OCI-LY7 (cell line): ENCODE data around the gene CLSTN2. TPM values are rescaled to one million over a fixed set of nuclear protein-coding genes. Genes with fewer than 3 reads are reported as not detected.

ENCODE experiments used
- BruUV-seq: library from RNA; stranded (reverse); fragments of 400-500 nt; replicated peaks from 2 replicates; lab custom pipeline; 2021; lab: Mats Ljungman, UMichigan
- CTCF ChIA-PET: fragments of 300-600 bp; sonication (Branson Sonifier 250); formaldehyde crosslinking; loops from one replicate; lab custom pipeline; 2022; ENCODE audit warnings: antibody characterized with exemption; ENCODE audit not compliant: unreplicated experiment; lab: Charles Lee
- POLR2A ChIA-PET: fragments of 300-600 bp; sonication (Branson Sonifier 250); formaldehyde crosslinking; loops from one replicate; lab custom pipeline; 2022; ENCODE audit warnings: antibody characterized with exemption; lab: Charles Lee
- DNase-seq: peaks from one replicate; pipeline ENCODE4 v3.0.0-alpha.2; 2015; ENCODE audit warnings: low spot score
- H2AFZ ChIP-seq: fragments of 200-600 bp; sonication (generic), shearing (Covaris generic); 2 replicates; pipeline ENCODE4 v1.6.1; 2014; ENCODE audit warnings: mild to moderate bottlenecking, antibody characterized with exemption, low read length, moderate library complexity
- H3K27ac ChIP-seq: fragments of 200-600 bp; sonication (generic); 2 replicates; pipeline ENCODE4 v1.5.1; 2014; ENCODE audit warnings: mixed run types, low read depth, mild to moderate bottlenecking, moderate library complexity, low read length, inconsistent platforms; ENCODE audit not compliant: poor library complexity, severe bottlenecking
- H3K36me3 ChIP-seq: fragments of 200-600 bp; sonication (generic); 2 replicates; pipeline ENCODE4 v1.6.1; 2014; ENCODE audit warnings: mild to moderate bottlenecking, antibody characterized with exemption, low read length, moderate library complexity, mixed read lengths; ENCODE audit not compliant: insufficient read depth
- H3K4me1 ChIP-seq: fragments of 200-600 bp; sonication (generic); 2 replicates; pipeline ENCODE4 v1.5.1; 2014; ENCODE audit warnings: mild to moderate bottlenecking, low read length; ENCODE audit not compliant: insufficient read depth, poor library complexity, severe bottlenecking
- H3K4me2 ChIP-seq: fragments of 200-600 bp; sonication (generic); 2 replicates; pipeline ENCODE4 v1.6.1; 2014; ENCODE audit warnings: mild to moderate bottlenecking, low read length
- H3K4me3 ChIP-seq: fragments of 200-600 bp; sonication (generic); 2 replicates; pipeline ENCODE4 v1.5.1; 2014; ENCODE audit warnings: mild to moderate bottlenecking, low read depth, low read length; ENCODE audit not compliant: poor library complexity, severe bottlenecking
- H3K79me2 ChIP-seq: fragments of 200-600 bp; sonication (generic); 2 replicates; pipeline ENCODE4 v1.6.1; 2016; ENCODE audit warnings: low read depth, mild to moderate bottlenecking, low read length, moderate library complexity, mixed read lengths; ENCODE audit not compliant: insufficient read depth
- H3K9me2 ChIP-seq: fragments of 200-600 bp; sonication (generic); 2 replicates; pipeline ENCODE4 v1.6.1; 2016; ENCODE audit warnings: mild to moderate bottlenecking, low read length, mixed read lengths; ENCODE audit not compliant: insufficient read depth
- H3K9me3 ChIP-seq: fragments of 200-600 bp; sonication (generic); 2 replicates; pipeline ENCODE4 v1.6.1; 2014; ENCODE audit warnings: mild to moderate bottlenecking, mixed run types, low read length, mixed read lengths
- H4K20me1 ChIP-seq: fragments of 200-600 bp; sonication (generic); 2 replicates; pipeline ENCODE4 v1.6.1; 2014; ENCODE audit warnings: mild to moderate bottlenecking, antibody characterized with exemption, low read length, moderate library complexity, mixed read lengths; ENCODE audit not compliant: insufficient read depth
- EZH2phosphoT487 ChIP-seq: fragments of 200-600 bp; sonication (generic); IDR thresholded peaks from 2 replicates; pipeline ENCODE4 v1.6.1; 2018; ENCODE audit warnings: low read depth, borderline replicate concordance, mild to moderate bottlenecking, mixed run types, antibody characterized with exemption, low read length, moderate library complexity, mixed read lengths
- intact Hi-C: fragments of 100-400 bp; cut with micrococcal nuclease; formaldehyde crosslinking; loops from one replicate; pipeline ENCODE4 v1.10.0; 2022; ENCODE audit not compliant: unreplicated experiment
- total RNA-seq, 2 experiments: library from RNA; depleted of rRNA in 1 of 2; stranded (reverse); fragments of >200 nt in 1 of 2; shearing (Covaris generic) in 1 of 2; gene quantifications; 2 replicates each; pipeline ENCODE4 v1.2.3, GENCODE V29; 2014 to 2022
- TF ChIP-seq, protein P1 (sequence below): fragments of 200-600 bp; sonication (generic); conservative IDR thresholded peaks from 2 replicates; pipeline ENCODE4 v1.5.1; 2014; ENCODE audit warnings: mild to moderate bottlenecking, antibody characterized with exemption, low read length, moderate library complexity, mixed read lengths

CLSTN2 gene
- total RNA-seq, 2 experiments from 2014 or later, result not detected

- Histone ChIP-seq H3K9me3 (no peaks in the 10 kb centered on the region), H3K27ac (no peak overlapping the region), H4K20me1 (no peaks in the 10 kb centered on the region), H3K9me2 (no peaks in the 10 kb centered on the region), H3K4me1 (no peaks in the 10 kb centered on the region), H3K36me3 (no peaks in the 10 kb centered on the region), H2AFZ (no peak overlapping the region), H3K4me2 (no peak overlapping the region), H3K79me2 (no peaks in the 10 kb centered on the region), H3K4me3 (no peak overlapping the region)
- ChIA-PET POLR2A (no interaction called here), CTCF (no interaction called here)
- BruUV-seq, result no TSS peak
- no peak for DNase-seq
- intact Hi-C loops, result no loop called here
- TF ChIP-seq, protein P1, sequence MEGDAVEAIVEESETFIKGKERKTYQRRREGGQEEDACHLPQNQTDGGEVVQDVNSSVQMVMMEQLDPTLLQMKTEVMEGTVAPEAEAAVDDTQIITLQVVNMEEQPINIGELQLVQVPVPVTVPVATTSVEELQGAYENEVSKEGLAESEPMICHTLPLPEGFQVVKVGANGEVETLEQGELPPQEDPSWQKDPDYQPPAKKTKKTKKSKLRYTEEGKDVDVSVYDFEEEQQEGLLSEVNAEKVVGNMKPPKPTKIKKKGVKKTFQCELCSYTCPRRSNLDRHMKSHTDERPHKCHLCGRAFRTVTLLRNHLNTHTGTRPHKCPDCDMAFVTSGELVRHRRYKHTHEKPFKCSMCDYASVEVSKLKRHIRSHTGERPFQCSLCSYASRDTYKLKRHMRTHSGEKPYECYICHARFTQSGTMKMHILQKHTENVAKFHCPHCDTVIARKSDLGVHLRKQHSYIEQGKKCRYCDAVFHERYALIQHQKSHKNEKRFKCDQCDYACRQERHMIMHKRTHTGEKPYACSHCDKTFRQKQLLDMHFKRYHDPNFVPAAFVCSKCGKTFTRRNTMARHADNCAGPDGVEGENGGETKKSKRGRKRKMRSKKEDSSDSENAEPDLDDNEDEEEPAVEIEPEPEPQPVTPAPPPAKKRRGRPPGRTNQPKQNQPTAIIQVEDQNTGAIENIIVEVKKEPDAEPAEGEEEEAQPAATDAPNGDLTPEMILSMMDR, result no peak
- TF ChIP-seq EZH2phosphoT487, result no peak
Measured at GRCh38 chr3:140010391-140010790, 75.4 kb downstream of the CLSTN2 start.

- TF ChIP-seq EZH2phosphoT487, result no peak
- no peak for DNase-seq
- H3K36me3 ChIP-seq, result no peaks in the 10 kb centered on the region
- no peaks in the 10 kb centered on the region for H3K9me2 ChIP-seq
- CTCF ChIA-PET, result no interaction called here
- no peak overlapping the region for H3K4me3 ChIP-seq
- H3K9me3 ChIP-seq, result no peaks in the 10 kb centered on the region
- no TSS peak for BruUV-seq
- no peak overlapping the region for H3K4me2 ChIP-seq
- intact Hi-C loops, result no loop called here
- no peaks in the 10 kb centered on the region for H3K79me2 ChIP-seq
- H3K27ac ChIP-seq, result no peak overlapping the region
- H4K20me1 ChIP-seq, result no peaks in the 10 kb centered on the region
- POLR2A ChIA-PET, result no interaction called here
- H3K4me1 ChIP-seq, result no peaks in the 10 kb centered on the region
- H2AFZ ChIP-seq, result no peak overlapping the region
Measured at GRCh38 chr3:140011086-140011485, 76.1 kb downstream of the CLSTN2 start.

DNA sequence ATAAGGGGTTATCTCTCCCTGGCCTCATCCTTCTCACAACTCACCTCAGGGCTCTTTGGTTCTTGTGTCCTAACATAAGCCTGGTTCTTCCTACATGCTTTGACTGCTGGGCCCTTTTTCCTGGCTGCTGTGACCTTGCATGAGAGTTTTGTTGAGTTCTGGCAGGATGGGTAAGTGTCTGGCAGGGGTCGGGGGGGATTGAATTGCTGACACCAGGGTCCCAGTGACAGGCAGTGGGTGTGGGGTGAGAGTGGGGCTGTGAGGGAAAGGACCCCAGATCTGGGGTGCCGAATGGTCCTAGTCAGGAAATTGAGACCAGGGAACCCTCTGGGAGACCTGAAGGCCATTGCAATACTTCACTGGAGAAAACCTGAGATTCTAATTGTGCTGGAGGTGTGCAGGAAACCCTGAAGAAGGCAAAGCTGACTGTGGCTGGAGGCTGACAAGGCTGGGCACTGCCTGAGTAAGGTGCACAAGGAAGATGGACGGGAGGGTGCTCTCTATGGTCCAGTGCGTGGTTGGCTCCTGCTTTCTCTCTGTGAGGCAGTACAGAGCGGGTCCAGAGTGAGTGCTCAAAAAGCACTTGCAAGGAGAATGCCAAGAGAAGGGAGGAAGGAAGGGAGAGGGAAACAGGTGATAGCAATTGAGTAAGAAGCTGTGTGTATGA lies 76.8 kb downstream of the CLSTN2 start:
- H3K4me1 ChIP-seq, result no peaks in the 10 kb centered on the region
- ChIA-PET POLR2A (no interaction called here), CTCF (no interaction called here)
- intact Hi-C loops, result no loop called here
- TF ChIP-seq EZH2phosphoT487, result no peak
- TF ChIP-seq, protein P1, result no peak
- H3K4me2 ChIP-seq, result no peak overlapping the region
- no peaks in the 10 kb centered on the region for H3K79me2 ChIP-seq
- H2AFZ ChIP-seq, result no peak overlapping the region
- no peaks in the 10 kb centered on the region for H3K36me3 ChIP-seq
- H4K20me1 ChIP-seq, result no peaks in the 10 kb centered on the region
- DNase-seq, result no peak
- H3K9me3 ChIP-seq, result no peaks in the 10 kb centered on the region
- no peak overlapping the region for H3K4me3 ChIP-seq
- no TSS peak for BruUV-seq
- no peak overlapping the region for H3K27ac ChIP-seq
- no peaks in the 10 kb centered on the region for H3K9me2 ChIP-seq
